H9 (cell line): ENCODE results near the gene LYST. TPM values are rescaled to one million over a fixed set of nuclear protein-coding genes. Genes with fewer than 3 reads are reported as not detected.

ENCODE experiments used
- DNase-seq: peaks from one replicate; pipeline ENCODE4 v3.0.0-alpha.2; 2017
- H2AFZ ChIP-seq: one replicate; pipeline ENCODE4 v1.6.1; 2013; ENCODE audit warnings: mild to moderate bottlenecking, low read length, control low read depth, moderate library complexity
- H2AK5ac ChIP-seq: 2 replicates; pipeline ENCODE4 v1.6.1; 2013; ENCODE audit warnings: low read length, control low read depth, mixed read lengths; ENCODE audit not compliant: insufficient read length
- H2BK120ac ChIP-seq: one replicate; pipeline ENCODE4 v1.6.1; 2013; ENCODE audit warnings: low read depth, mild to moderate bottlenecking, low read length, control low read depth, inconsistent platforms; ENCODE audit not compliant: poor library complexity, severe bottlenecking
- H2BK12ac ChIP-seq: 2 replicates; pipeline ENCODE4 v1.6.1; 2013; ENCODE audit warnings: low read length, control low read depth, mixed read lengths, low read depth; ENCODE audit not compliant: insufficient read length
- H2BK15ac ChIP-seq: 2 replicates; pipeline ENCODE4 v1.6.1; 2013; ENCODE audit warnings: low read depth, low read length, control low read depth
- H2BK20ac ChIP-seq: one replicate; pipeline ENCODE4 v1.6.1; 2013; ENCODE audit warnings: low read depth, mild to moderate bottlenecking, low read length, control low read depth, inconsistent platforms; ENCODE audit not compliant: poor library complexity, severe bottlenecking
- H2BK5ac ChIP-seq: 2 replicates; pipeline ENCODE4 v1.6.1; 2013; ENCODE audit warnings: low read length, control low read depth, mixed read lengths; ENCODE audit not compliant: insufficient read length
- H3K14ac ChIP-seq: 2 replicates; pipeline ENCODE4 v1.6.1; 2013; ENCODE audit warnings: low read length, control low read depth; ENCODE audit not compliant: insufficient read depth
- H3K18ac ChIP-seq: 2 replicates; pipeline ENCODE4 v1.6.1; 2013; ENCODE audit warnings: low read depth, mild to moderate bottlenecking, mixed read lengths, low read length, control low read depth; ENCODE audit not compliant: insufficient read length
- H3K23ac ChIP-seq: 2 replicates; pipeline ENCODE4 v1.6.1; 2013; ENCODE audit warnings: low read length, control low read depth, mixed read lengths, low read depth; ENCODE audit not compliant: insufficient read length
- H3K23me2 ChIP-seq: 2 replicates; pipeline ENCODE4 v1.6.1; 2013; ENCODE audit warnings: low read depth, mild to moderate bottlenecking, mixed read lengths, low read length, control low read depth; ENCODE audit not compliant: insufficient read length, poor library complexity, severe bottlenecking
- H3K27ac ChIP-seq: 2 replicates; pipeline ENCODE4 v1.5.1; 2013; ENCODE audit warnings: low read length, control low read depth, mixed read lengths, low read depth; ENCODE audit not compliant: insufficient read length
- H3K27me3 ChIP-seq: 2 replicates; pipeline ENCODE4 v1.6.1; 2013; ENCODE audit warnings: low read length, control low read depth, inconsistent platforms; ENCODE audit not compliant: insufficient read depth
- H3K4ac ChIP-seq: 2 replicates; pipeline ENCODE4 v1.6.1; 2013; ENCODE audit warnings: low read depth, mild to moderate bottlenecking, control low read depth, inconsistent platforms, low read length, moderate library complexity
- H3K4me1 ChIP-seq: 2 replicates; pipeline ENCODE4 v1.6.1; 2013; ENCODE audit warnings: low read length, control low read depth, inconsistent platforms; ENCODE audit not compliant: insufficient read depth
- H3K4me2 ChIP-seq: 2 replicates; pipeline ENCODE4 v1.6.1; 2013; ENCODE audit warnings: low read length, control low read depth, mixed read lengths; ENCODE audit not compliant: insufficient read length, insufficient read depth
- H3K56ac ChIP-seq: 2 replicates; pipeline ENCODE4 v1.6.1; 2013; ENCODE audit warnings: low read depth, mild to moderate bottlenecking, mixed read lengths, low read length, control low read depth; ENCODE audit not compliant: insufficient read length
- H3K79me1 ChIP-seq: 2 replicates; pipeline ENCODE4 v1.6.1; 2013; ENCODE audit warnings: low read depth, mild to moderate bottlenecking, moderate library complexity, low read length, control low read depth, inconsistent platforms; ENCODE audit not compliant: insufficient read depth, poor library complexity, severe bottlenecking
- H3K79me2 ChIP-seq: 2 replicates; pipeline ENCODE4 v1.6.1; 2013; ENCODE audit warnings: low read length, control low read depth, inconsistent platforms; ENCODE audit not compliant: insufficient read depth
- H3K9ac ChIP-seq: 2 replicates; pipeline ENCODE4 v1.6.1; 2013; ENCODE audit warnings: low read length, control low read depth, mixed read lengths; ENCODE audit not compliant: insufficient read length; ENCODE audit errors: extremely low read depth
- H3K9me3 ChIP-seq: one replicate; pipeline ENCODE4 v1.6.1; 2013; ENCODE audit warnings: low read depth, low read length, inconsistent platforms; ENCODE audit not compliant: control insufficient read depth
- H3T11ph ChIP-seq: one replicate; pipeline ENCODE4 v1.6.1; 2013; ENCODE audit warnings: mild to moderate bottlenecking, low read length, control low read depth, inconsistent platforms
- H4K20me1 ChIP-seq: one replicate; pipeline ENCODE4 v1.6.1; 2013; ENCODE audit not compliant: control insufficient read depth, insufficient read length, insufficient read depth
- H4K5ac ChIP-seq: 2 replicates; pipeline ENCODE4 v1.6.1; 2013; ENCODE audit warnings: low read depth, mild to moderate bottlenecking, mixed read lengths, low read length, control low read depth; ENCODE audit not compliant: insufficient read length
- H4K8ac ChIP-seq: replicated peaks from 2 replicates; pipeline ENCODE4 v1.6.1; 2013; ENCODE audit warnings: low read length, control low read depth, mixed read lengths, low read depth; ENCODE audit not compliant: insufficient read length
- H4K91ac ChIP-seq: 2 replicates; pipeline ENCODE4 v1.6.1; 2013; ENCODE audit warnings: low read depth, mild to moderate bottlenecking, moderate library complexity, mixed read lengths, low read length, control low read depth; ENCODE audit not compliant: insufficient read length
- H3K27ac Mint-ChIP-seq, 3 experiments: 2 replicates in 2 of 3; 3 replicates in 1 of 3; pipeline ENCODE4 v1.8.0; 2020 to 2021; ENCODE audit warnings: mixed read lengths in 3 of 3, mild to moderate bottlenecking in 1 of 3, moderate library complexity in 1 of 3
- H3K27me3 Mint-ChIP-seq: 2 replicates; pipeline ENCODE4 v1.8.0; 2021; ENCODE audit warnings: low read depth, mild to moderate bottlenecking, moderate library complexity, mixed read lengths
- H3K36me3 Mint-ChIP-seq, 3 experiments: 2 replicates in 2 of 3; 3 replicates in 1 of 3; pipeline ENCODE4 v1.8.0; 2020 to 2021; ENCODE audit warnings: low read depth in 3 of 3, mixed read lengths in 3 of 3; ENCODE audit not compliant: insufficient read depth in 1 of 3
- H3K4me1 Mint-ChIP-seq, 2 experiments: 2 replicates each; pipeline ENCODE4 v1.8.0; 2020; ENCODE audit warnings: mixed read lengths in 2 of 2
- H3K4me3 Mint-ChIP-seq, 2 experiments: 2 replicates in 1 of 2; 3 replicates in 1 of 2; pipeline ENCODE4 v1.8.0; 2020 to 2021; ENCODE audit warnings: mild to moderate bottlenecking in 2 of 2, mixed read lengths in 2 of 2, moderate library complexity in 1 of 2
- H3K9me3 Mint-ChIP-seq, 2 experiments: 2 replicates in 1 of 2; 3 replicates in 1 of 2; pipeline ENCODE4 v1.8.0; 2020; ENCODE audit warnings: mild to moderate bottlenecking in 2 of 2, mixed read lengths in 2 of 2, moderate library complexity in 1 of 2
- WGBS: extraction: QIAGEN DNeasy Blood & Tissue Kit; methylation state at CpG from one replicate; pipeline ENCODE4 v1.1.7; 2013; ENCODE audit warnings: missing lambda C conversion rate, low lambda C conversion rate, mixed read lengths; ENCODE audit not compliant: insufficient read length; ENCODE audit errors: extremely low coverage; 5-methylcytosine and 5-hydroxymethylcytosine counted together
- total RNA-seq: library from RNA; stranded (reverse); gene quantifications from 2 replicates; pipeline ENCODE4 v1.2.1, GENCODE V29; 2021
- TF ChIP-seq, protein P1 (sequence below): fragments of 200-600 bp; sonication (generic); conservative IDR thresholded peaks from 3 replicates; pipeline ENCODE4 v1.8.0; 2021; ENCODE audit warnings: antibody characterized with exemption, mild to moderate bottlenecking

Gene LYST
- total RNA-seq, 1 experiment from 2014 or later = 0.13 TPM

- Histone ChIP-seq H3K79me1 (no peaks in the 10 kb centered on the region), H3K79me2 (no peaks in the 10 kb centered on the region), H2BK12ac (no peak overlapping the region), H2BK120ac (no peak overlapping the region), H2BK5ac (no peak overlapping the region), H2BK15ac (no peak overlapping the region), H3K9ac (no peak overlapping the region), H2AFZ (no peak overlapping the region), H3K27ac (no peak overlapping the region), H2BK20ac (no peak overlapping the region), H4K5ac (no peak overlapping the region), H3K23ac (no peak overlapping the region), H3K18ac (no peak overlapping the region), H4K91ac (no peak overlapping the region), H3K9me3 (no peaks in the 10 kb centered on the region), H2AK5ac (no peak overlapping the region), H3K56ac (no peak overlapping the region), H3K4me2 (no peak overlapping the region), H3K14ac (no peak overlapping the region), H3K27me3 (no peaks in the 10 kb centered on the region), H3K23me2 (no peaks in the 10 kb centered on the region), H4K8ac (no peak overlapping the region), H4K20me1 (no peaks in the 10 kb centered on the region), H3T11ph (no peak overlapping the region), H3K4me1 (no peaks in the 10 kb centered on the region; the same call in 1 of the 2 replicates), H3K4ac (no peak overlapping the region)
- Mint-ChIP-seq H3K9me3 (no peaks in the 10 kb centered on the region), H3K27ac (no peak overlapping the region), H3K27me3 (no peaks in the 10 kb centered on the region), H3K4me3 (no peak overlapping the region), H3K36me3 (no peaks in the 10 kb centered on the region), H3K4me1 (peaks cover 6 to 16% of the 10 kb centered on the region in 2 experiments)
- TF ChIP-seq, protein P1, sequence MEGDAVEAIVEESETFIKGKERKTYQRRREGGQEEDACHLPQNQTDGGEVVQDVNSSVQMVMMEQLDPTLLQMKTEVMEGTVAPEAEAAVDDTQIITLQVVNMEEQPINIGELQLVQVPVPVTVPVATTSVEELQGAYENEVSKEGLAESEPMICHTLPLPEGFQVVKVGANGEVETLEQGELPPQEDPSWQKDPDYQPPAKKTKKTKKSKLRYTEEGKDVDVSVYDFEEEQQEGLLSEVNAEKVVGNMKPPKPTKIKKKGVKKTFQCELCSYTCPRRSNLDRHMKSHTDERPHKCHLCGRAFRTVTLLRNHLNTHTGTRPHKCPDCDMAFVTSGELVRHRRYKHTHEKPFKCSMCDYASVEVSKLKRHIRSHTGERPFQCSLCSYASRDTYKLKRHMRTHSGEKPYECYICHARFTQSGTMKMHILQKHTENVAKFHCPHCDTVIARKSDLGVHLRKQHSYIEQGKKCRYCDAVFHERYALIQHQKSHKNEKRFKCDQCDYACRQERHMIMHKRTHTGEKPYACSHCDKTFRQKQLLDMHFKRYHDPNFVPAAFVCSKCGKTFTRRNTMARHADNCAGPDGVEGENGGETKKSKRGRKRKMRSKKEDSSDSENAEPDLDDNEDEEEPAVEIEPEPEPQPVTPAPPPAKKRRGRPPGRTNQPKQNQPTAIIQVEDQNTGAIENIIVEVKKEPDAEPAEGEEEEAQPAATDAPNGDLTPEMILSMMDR = no peak
- no peak for DNase-seq
- no CpG with 5 or more reads among the region's 2 CpGs for WGBS
Observed at GRCh38 chr1:235703506-235703905, 163.2 kb downstream of the LYST start.
